AG09319 (cell line): ENCODE measurements around the gene AGAP1.

Experiments
- DNase-seq: peaks from one replicate; pipeline ENCODE4 v3.0.0-alpha.2; 2010; ENCODE audit warnings: low read depth; ENCODE audit errors: extremely low read depth
- TF ChIP-seq, protein P1 (sequence below): IDR thresholded peaks from 2 replicates; pipeline ENCODE4 v1.5.1; 2011; ENCODE audit warnings: low read depth, mild to moderate bottlenecking, inconsistent platforms, low read length, moderate library complexity

Gene AGAP1

DNA sequence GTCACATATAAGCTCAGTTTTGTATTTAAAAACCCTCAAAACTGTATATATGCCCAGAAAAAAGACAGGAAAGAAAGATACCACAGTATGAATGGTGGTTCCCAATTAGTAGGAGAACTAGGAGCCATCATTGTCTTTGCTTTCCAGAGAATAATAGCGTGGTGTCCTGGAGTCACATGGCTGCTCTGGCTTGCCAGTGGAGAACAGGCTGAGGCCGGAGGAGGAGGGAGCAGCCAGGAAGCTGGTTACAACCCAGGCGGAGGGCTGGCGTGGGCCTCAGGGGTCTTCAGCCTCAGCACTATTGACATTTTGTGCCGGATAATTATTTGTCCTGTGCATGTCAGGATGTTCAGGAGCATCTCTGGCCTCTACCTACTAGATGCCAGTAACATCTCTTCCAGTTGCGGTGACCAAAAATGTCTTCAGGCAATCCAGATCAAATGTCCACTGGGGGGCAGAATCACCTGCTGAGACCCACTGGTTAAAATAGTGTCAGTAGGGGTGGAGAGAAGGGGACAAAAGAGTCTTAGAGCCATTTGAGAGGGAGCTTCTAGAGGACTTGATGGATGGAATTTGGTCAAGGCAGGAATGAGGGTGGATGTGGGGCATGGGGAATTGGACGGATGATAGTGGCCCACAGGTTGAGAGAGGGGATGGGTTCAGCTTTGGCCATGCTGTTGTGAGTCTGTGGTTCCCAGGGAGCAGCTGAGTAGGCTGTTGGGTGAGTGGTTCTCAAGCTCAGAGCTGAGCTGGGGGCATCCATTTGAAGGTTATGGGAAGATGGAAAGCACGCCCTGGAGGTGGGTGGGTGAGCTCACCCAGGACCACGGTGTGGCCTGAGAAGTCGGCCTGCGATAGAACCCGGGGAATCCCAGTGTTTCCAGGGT, 144.9 kb downstream of the AGAP1 start:
- no peak for DNase-seq
- TF ChIP-seq, protein P1, sequence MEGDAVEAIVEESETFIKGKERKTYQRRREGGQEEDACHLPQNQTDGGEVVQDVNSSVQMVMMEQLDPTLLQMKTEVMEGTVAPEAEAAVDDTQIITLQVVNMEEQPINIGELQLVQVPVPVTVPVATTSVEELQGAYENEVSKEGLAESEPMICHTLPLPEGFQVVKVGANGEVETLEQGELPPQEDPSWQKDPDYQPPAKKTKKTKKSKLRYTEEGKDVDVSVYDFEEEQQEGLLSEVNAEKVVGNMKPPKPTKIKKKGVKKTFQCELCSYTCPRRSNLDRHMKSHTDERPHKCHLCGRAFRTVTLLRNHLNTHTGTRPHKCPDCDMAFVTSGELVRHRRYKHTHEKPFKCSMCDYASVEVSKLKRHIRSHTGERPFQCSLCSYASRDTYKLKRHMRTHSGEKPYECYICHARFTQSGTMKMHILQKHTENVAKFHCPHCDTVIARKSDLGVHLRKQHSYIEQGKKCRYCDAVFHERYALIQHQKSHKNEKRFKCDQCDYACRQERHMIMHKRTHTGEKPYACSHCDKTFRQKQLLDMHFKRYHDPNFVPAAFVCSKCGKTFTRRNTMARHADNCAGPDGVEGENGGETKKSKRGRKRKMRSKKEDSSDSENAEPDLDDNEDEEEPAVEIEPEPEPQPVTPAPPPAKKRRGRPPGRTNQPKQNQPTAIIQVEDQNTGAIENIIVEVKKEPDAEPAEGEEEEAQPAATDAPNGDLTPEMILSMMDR = no peak

DNA sequence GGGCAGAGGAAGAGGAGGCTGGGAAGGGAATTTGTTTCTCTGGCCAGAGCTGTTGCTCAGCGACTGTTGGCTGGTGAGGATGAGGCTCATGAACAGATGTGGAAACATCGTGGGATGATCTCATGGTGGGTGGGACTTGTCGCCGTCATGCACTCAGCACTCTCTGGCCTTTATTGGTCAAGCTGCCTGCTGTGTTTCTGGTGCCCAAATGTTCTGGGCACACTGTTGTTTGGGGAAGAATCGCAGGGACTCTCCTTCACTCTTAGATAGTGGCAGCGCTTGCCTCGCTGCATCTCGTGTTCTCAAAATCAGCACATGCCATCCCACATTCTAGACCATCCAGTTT, 145.6 kb downstream of the AGAP1 start:
- peak; percentile 83 for DNase-seq
- TF ChIP-seq, protein P1 = no peak

DNA sequence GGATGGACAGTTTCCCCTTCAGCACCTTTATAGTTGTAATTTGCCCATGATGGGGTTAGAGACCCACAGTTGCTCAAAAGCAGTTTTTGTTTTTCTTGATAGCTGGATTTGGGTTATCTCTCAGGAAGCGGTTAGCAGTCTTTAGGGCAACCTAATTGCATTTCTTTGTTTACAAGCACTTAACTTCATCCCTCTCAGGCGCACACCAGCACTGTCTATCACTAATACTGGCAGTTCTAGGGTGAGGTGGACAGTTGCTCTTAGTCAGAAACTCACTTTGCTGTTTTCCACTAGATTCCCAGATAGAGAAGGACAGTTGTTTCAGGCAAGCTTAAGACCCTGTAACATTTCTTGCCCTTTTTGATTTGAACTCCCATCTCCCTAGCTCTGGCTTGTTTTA, 146.0 kb downstream of the AGAP1 start:
- no peak for DNase-seq

DNA sequence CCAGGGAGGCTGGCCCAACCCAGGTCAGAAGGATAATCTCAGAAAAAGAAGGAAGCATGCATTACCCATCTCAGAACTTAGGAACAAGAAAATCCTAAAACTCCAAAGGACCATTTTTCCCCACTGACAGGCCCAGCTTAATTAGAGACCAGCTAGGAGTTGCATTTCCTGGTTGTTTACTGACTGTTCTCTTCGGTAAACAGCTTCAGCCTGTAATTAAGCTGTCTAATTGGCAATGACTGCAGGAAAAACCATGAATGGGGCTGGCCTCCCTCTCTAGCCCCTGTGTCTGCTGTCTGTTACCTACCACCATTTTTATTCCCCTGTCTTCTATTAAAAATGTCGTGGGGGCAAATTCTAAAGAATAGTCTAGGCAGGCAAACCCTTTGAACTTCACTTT, 146.5 kb downstream of the AGAP1 start:
- DNase-seq = no peak
- TF ChIP-seq, protein P1 = no peak

More for the DNA sequence above, 146.0 kb downstream of the AGAP1 start:
- TF ChIP-seq, protein P1 = no peak

DNA sequence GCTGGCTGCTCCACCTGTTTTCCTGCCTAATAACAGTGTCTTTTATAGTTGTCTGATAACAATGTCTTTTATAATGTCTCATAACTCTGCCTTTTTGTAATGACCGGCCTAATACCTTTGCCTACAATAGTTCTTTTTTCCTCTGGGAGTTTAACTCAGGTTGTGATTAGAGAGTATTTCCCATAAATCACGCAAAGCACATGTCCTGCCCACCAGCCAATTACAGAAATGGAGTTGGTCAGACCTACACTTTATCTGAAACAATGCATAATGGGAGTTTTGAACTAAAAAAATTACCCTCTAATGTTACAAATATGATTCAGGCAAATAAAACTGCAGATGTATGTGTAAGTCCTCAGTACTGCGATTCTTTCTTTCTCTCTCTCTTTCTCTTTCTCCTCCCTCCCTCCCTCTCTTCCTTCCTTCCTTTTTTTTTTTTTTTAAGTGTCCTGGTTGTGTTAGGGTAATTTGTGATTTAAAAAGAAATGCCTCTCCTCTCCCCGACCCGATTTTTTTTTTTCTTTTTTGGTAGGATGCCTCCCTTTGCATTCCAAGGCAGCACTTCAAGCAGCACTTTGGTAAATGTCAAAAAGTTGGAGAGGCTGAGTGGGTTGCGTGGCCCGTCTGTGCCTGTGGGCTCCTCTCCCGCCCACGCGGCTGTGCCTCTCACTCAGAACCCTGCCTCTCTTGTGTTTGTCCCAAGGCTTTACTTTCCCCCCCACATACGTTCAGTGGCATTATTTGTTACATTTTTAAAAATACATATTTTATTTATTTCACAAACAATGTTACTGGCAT, 147.3 kb downstream of the AGAP1 start:
- DNase-seq = no peak
- TF ChIP-seq, protein P1 = no peak

DNA sequence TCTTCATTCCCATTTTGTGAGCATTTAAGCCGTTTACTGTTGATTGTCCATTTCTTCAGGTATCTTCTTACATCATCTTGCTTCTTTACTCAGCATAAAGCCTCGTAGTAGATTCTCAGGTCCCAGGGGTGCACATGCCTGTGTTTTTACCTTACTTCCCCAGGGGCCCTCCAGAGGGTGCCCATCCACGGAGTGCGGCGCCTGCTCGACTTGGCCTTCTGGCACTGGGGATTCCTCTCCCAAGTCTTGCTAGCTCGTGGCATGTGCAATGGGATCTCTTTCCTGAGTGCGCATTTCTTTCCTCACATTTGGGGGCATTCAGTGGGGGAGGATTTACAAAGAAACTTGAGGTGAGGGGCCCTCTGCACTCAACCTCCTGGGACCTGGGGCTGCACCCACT, 148.1 kb downstream of the AGAP1 start:
- DNase-seq = no peak
- TF ChIP-seq, protein P1 = no peak
